Activated CD8-positive, alpha-beta T cell treated with anti-CD3 and anti-CD28 coated beads for 36 hours (primary cell): ENCODE data around the gene CAND2. TPM values are rescaled to one million over a fixed set of nuclear protein-coding genes. Genes with fewer than 3 reads are reported as not detected.
A peak's percentile ranks its signal among the peaks of the same experiment; 100 is the strongest.

Experiments
- ATAC-seq: fragments of 200-7000 bp; cut with Tn5 transposase; one replicate; pipeline ENCODE4 v1.10.0; 2021; ENCODE audit warnings: mild to moderate bottlenecking, moderate library complexity
- CTCF ChIA-PET: fragments of 350-600 bp; sonication (Branson Sonifier 250); formaldehyde crosslinking; loops from one replicate; lab custom pipeline; 2021; ENCODE audit warnings: antibody characterized with exemption; lab: Charles Lee
- POLR2A ChIA-PET: fragments of 350-600 bp; sonication (Branson Sonifier 250); formaldehyde crosslinking; loops from one replicate; lab custom pipeline; 2021; ENCODE audit warnings: antibody characterized with exemption; lab: Charles Lee
- DNase-seq: peaks from one replicate; pipeline ENCODE4 v3.0.0-alpha.2; 2020
- H3K27ac Mint-ChIP-seq: one replicate; pipeline ENCODE4 v1.8.0; 2021; ENCODE audit warnings: mild to moderate bottlenecking, mixed read lengths
- H3K27me3 Mint-ChIP-seq: one replicate; pipeline ENCODE4 v1.8.0; 2021; ENCODE audit warnings: mixed read lengths
- H3K36me3 Mint-ChIP-seq: one replicate; pipeline ENCODE4 v1.8.0; 2021; ENCODE audit warnings: low read depth, mixed read lengths
- H3K4me1 Mint-ChIP-seq: one replicate; pipeline ENCODE4 v1.8.0; 2021; ENCODE audit warnings: low read depth, mixed read lengths
- H3K4me3 Mint-ChIP-seq: one replicate; pipeline ENCODE4 v1.8.0; 2021; ENCODE audit warnings: mild to moderate bottlenecking, moderate library complexity, mixed read lengths
- H3K9me3 Mint-ChIP-seq: one replicate; pipeline ENCODE4 v1.8.0; 2021; ENCODE audit warnings: mixed read lengths
- intact Hi-C: fragments of 100-400 bp; cut with micrococcal nuclease; formaldehyde crosslinking; loops from one replicate; pipeline ENCODE4 v1.10.0; 2022
- total RNA-seq, 2 experiments: library from RNA; stranded (reverse); gene quantifications; one replicate each; pipeline ENCODE4 v1.2.3, GENCODE V29; 2021
- TF ChIP-seq, protein P1 (sequence below): fragments of 200-600 bp; IDR thresholded peaks from one replicate; pipeline ENCODE4 v1.8.0; 2022; ENCODE audit warnings: antibody characterized with exemption, mild to moderate bottlenecking

Gene CAND2
- total RNA-seq, 2 experiments from 2014 or later: 1.5 to 1.9 TPM

GRCh38 chr3:12808587-12808986 is 12.1 kb downstream of the CAND2 start:
- intact Hi-C loops: no loop called here
- H3K27ac Mint-ChIP-seq: no peak overlapping the region

DNA sequence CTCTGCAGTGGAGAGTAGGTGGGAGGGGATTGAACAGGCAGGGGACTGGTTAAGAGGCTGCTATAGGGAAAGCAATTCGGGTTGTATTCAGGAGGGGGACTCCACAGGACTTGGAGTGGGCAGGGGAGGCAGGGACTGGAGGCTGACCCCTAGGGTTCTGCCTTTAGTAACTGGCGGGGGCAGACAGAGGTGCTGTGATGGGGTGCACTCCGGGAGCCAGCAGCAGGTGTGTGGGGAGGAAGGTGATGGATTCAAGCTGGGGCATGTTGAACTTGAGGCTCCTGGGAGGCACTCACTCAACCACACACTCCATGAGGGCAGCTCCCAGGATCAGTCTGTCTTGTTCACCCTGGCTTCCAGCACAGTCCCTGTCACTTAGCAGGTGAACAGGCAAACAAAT is 12.5 kb downstream of the CAND2 start:
- TF ChIP-seq, protein P1, sequence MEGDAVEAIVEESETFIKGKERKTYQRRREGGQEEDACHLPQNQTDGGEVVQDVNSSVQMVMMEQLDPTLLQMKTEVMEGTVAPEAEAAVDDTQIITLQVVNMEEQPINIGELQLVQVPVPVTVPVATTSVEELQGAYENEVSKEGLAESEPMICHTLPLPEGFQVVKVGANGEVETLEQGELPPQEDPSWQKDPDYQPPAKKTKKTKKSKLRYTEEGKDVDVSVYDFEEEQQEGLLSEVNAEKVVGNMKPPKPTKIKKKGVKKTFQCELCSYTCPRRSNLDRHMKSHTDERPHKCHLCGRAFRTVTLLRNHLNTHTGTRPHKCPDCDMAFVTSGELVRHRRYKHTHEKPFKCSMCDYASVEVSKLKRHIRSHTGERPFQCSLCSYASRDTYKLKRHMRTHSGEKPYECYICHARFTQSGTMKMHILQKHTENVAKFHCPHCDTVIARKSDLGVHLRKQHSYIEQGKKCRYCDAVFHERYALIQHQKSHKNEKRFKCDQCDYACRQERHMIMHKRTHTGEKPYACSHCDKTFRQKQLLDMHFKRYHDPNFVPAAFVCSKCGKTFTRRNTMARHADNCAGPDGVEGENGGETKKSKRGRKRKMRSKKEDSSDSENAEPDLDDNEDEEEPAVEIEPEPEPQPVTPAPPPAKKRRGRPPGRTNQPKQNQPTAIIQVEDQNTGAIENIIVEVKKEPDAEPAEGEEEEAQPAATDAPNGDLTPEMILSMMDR: no peak
- POLR2A ChIA-PET: interaction anchor here (1.2 to 3.0 kb wide), 3 partner anchors 13 to 32 kb away, joined by 3 to 15 read pairs (median 12); partner anchors contain the start of gene CAND2
- no peak overlapping the region for H3K27ac Mint-ChIP-seq
- no peaks in the 10 kb centered on the region for H3K36me3 Mint-ChIP-seq
- H3K27me3 Mint-ChIP-seq: no peaks in the 10 kb centered on the region
- H3K4me1 Mint-ChIP-seq: peaks cover 7% of the 10 kb centered on the region
- no peaks in the 10 kb centered on the region for H3K9me3 Mint-ChIP-seq
- DNase-seq (no peak), ATAC-seq (no peak)
- CTCF ChIA-PET: interaction anchor here (1.8 to 4.2 kb wide), 8 partner anchors 9 to 41 kb away, joined by 5 to 38 read pairs (median 18); partner anchors contain the start of gene CAND2
- H3K4me3 Mint-ChIP-seq: no peak overlapping the region
- intact Hi-C loops: no loop called here

More at GRCh38 chr3:12808587-12808986, 12.1 kb downstream of the CAND2 start:
- ATAC-seq (no peak), DNase-seq (no peak)
- CTCF ChIA-PET: interaction anchor here (2.7 to 4.2 kb wide), 4 partner anchors 9 to 21 kb away, joined by 13 to 38 read pairs (median 30); partner anchors contain the start of gene CAND2
- Mint-ChIP-seq H3K4me3 (no peak overlapping the region), H3K36me3 (no peaks in the 10 kb centered on the region), H3K9me3 (no peaks in the 10 kb centered on the region), H3K4me1 (peaks cover 7% of the 10 kb centered on the region), H3K27me3 (no peaks in the 10 kb centered on the region)
- TF ChIP-seq, protein P1: no peak
- POLR2A ChIA-PET: interaction anchor here (0.6 to 2.8 kb wide), 3 partner anchors 24 to 32 kb away, joined by 3 to 12 read pairs (median 3); no protein-coding TSS in a partner anchor

GRCh38 chr3:12809435-12809834 is 13.0 kb downstream of the CAND2 start:
- TF ChIP-seq, protein P1: no peak
- H3K4me3 Mint-ChIP-seq: peak overlapping the region; percentile 7
- ChIA-PET POLR2A (interaction anchor here (1.2 to 3.0 kb wide), 4 partner anchors 9 to 31 kb away, joined by 3 to 15 read pairs (median 8); partner anchors contain the start of gene CAND2), CTCF (interaction anchor here (0.7 to 4.2 kb wide), 16 partner anchors 10 to 90 kb away, joined by 3 to 38 read pairs (median 10); partner anchors contain the start of genes CAND2 and RPL32)
- no peaks in the 10 kb centered on the region for H3K36me3 Mint-ChIP-seq
- peaks cover 7% of the 10 kb centered on the region for H3K4me1 Mint-ChIP-seq
- no peaks in the 10 kb centered on the region for H3K9me3 Mint-ChIP-seq
- intact Hi-C loops: no loop called here
- H3K27me3 Mint-ChIP-seq: no peaks in the 10 kb centered on the region
- H3K27ac Mint-ChIP-seq: no peak overlapping the region
- ATAC-seq: no peak
- DNase-seq: no peak

- intact Hi-C loops: no loop called here
- no peaks in the 10 kb centered on the region for H3K27me3 Mint-ChIP-seq
- DNase-seq (peak; percentile 97), ATAC-seq (peak; percentile 100)
- no peaks in the 10 kb centered on the region for H3K36me3 Mint-ChIP-seq
- peak overlapping the region; percentile 54 for H3K27ac Mint-ChIP-seq
- H3K4me3 Mint-ChIP-seq: peak overlapping the region; percentile 59
- TF ChIP-seq, protein P1: peak; percentile 96
- ChIA-PET CTCF (interaction anchor here (0.6 to 4.2 kb wide), 32 partner anchors 8 to 332 kb away, joined by 3 to 38 read pairs (median 5); partner anchors contain the start of genes CAND2 and RPL32), POLR2A (interaction anchor here (0.6 to 15.2 kb wide), 7 partner anchors 9 to 642 kb away, joined by 3 to 155 read pairs (median 5); partner anchors contain the start of gene CAND2)
- H3K4me1 Mint-ChIP-seq: peaks cover 7% of the 10 kb centered on the region
- H3K9me3 Mint-ChIP-seq: no peaks in the 10 kb centered on the region
Observed at GRCh38 chr3:12810013-12810780, 13.7 kb downstream of the CAND2 start.
